HL-60 (cell line): ENCODE results near the gene STT3B.

Experiments used
- CTCF ChIP-seq: IDR thresholded peaks from one replicate; pipeline ENCODE4 v1.5.1; 2011; ENCODE audit warnings: low read length, control low read depth, inconsistent platforms; ENCODE audit not compliant: insufficient read depth
- GABPA ChIP-seq: IDR thresholded peaks from 2 replicates; pipeline ENCODE4 v1.6.1; 2012; ENCODE audit warnings: low read depth
- POLR2AphosphoS5 ChIP-seq: IDR thresholded peaks from 2 replicates; pipeline ENCODE4 v1.6.1; 2012; ENCODE audit warnings: low read depth
- SPI1 ChIP-seq: IDR thresholded peaks from 2 replicates; pipeline ENCODE4 v1.6.1; 2012; ENCODE audit warnings: low read depth, mild to moderate bottlenecking, borderline replicate concordance
- TF ChIP-seq, protein P1 (sequence below): IDR thresholded peaks from 2 replicates; pipeline ENCODE4 v1.6.1; 2012; ENCODE audit warnings: low read depth; ENCODE audit not compliant: insufficient replicate concordance

DNA sequence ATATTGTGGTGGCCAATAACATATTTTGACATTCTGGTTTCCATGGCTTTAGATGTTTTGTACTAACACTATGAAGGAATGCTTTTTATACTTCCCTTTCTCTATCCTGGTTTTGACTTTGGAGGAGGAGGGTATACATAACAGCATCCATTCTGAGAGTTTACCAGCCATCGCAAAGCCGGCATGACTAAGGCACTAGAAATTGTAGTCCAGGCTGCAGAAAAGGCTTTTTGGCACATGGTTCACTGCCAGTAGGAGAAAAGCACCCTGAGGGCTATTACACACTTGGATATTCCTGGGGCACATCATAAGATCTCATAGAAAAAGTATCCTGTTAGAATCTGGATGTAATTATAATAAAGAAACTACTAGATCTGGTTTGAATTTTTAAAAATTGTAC lies 101.8 kb downstream of the STT3B start:
- TF ChIP-seq CTCF (no peak), GABPA (no peak), POLR2AphosphoS5 (no peak), SPI1 (no peak)
- TF ChIP-seq, protein P1, sequence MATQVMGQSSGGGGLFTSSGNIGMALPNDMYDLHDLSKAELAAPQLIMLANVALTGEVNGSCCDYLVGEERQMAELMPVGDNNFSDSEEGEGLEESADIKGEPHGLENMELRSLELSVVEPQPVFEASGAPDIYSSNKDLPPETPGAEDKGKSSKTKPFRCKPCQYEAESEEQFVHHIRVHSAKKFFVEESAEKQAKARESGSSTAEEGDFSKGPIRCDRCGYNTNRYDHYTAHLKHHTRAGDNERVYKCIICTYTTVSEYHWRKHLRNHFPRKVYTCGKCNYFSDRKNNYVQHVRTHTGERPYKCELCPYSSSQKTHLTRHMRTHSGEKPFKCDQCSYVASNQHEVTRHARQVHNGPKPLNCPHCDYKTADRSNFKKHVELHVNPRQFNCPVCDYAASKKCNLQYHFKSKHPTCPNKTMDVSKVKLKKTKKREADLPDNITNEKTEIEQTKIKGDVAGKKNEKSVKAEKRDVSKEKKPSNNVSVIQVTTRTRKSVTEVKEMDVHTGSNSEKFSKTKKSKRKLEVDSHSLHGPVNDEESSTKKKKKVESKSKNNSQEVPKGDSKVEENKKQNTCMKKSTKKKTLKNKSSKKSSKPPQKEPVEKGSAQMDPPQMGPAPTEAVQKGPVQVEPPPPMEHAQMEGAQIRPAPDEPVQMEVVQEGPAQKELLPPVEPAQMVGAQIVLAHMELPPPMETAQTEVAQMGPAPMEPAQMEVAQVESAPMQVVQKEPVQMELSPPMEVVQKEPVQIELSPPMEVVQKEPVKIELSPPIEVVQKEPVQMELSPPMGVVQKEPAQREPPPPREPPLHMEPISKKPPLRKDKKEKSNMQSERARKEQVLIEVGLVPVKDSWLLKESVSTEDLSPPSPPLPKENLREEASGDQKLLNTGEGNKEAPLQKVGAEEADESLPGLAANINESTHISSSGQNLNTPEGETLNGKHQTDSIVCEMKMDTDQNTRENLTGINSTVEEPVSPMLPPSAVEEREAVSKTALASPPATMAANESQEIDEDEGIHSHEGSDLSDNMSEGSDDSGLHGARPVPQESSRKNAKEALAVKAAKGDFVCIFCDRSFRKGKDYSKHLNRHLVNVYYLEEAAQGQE = no peak
